NCI-H187 (cell line): Measurements from ENCODE around the gene GON7.
"Not testable (repeated sequence)": the region's sequence is repeated elsewhere in the genome, so short reads cannot be mapped to it uniquely, and the experiment has no call there.

Source experiments
- DNase-seq, 2 experiments: peaks; one replicate each; lab custom pipeline; 2025; lab: John Stamatoyannopoulos, UW

GON7 gene

GRCh38 chr14:93199031-93199430 lies 7.8 kb downstream of the GON7 start:
- no peak for DNase-seq

- no peak for DNase-seq
These were observed 11.4 kb downstream of the GON7 start for GRCh38 chr14:93195316-93195999.

- no peak for DNase-seq
These were observed 19.9 kb downstream of the GON7 start for GRCh38 chr14:93186956-93187355.

GRCh38 chr14:93186466-93186865 lies 20.4 kb downstream of the GON7 start:
- DNase-seq: no peak

GRCh38 chr14:93185349-93185720 lies 21.5 kb downstream of the GON7 start:
- DNase-seq: no peak

GRCh38 chr14:93184391-93185348 lies 22.2 kb downstream of the GON7 start, which contains the start of the genes LYSET and MOAP1:
LYSET (plus strand) TSS chr14:93185317; CDS start chr14:93185406, 89 bp downstream.
MOAP1 (minus strand) TSS chr14:93184897; CDS start chr14:93184242, 655 bp downstream.
- DNase-seq: peak; percentile 63 to 84

GRCh38 chr14:93183596-93184317 lies 23.1 kb downstream of the GON7 start:
- DNase-seq: no peak

- DNase-seq: no peak
These were observed 31.4 kb downstream of the GON7 start for GRCh38 chr14:93175492-93175891.

GRCh38 chr14:93174731-93175130 lies 32.1 kb downstream of the GON7 start:
- not testable (repeated sequence) for DNase-seq

GRCh38 chr14:93173943-93174395 lies 32.9 kb downstream of the GON7 start:
- DNase-seq: no peak

GRCh38 chr14:93171376-93171775 lies 35.5 kb downstream of the GON7 start:
- DNase-seq: no peak

GRCh38 chr14:93170141-93170540 lies 36.7 kb downstream of the GON7 start:
- not testable (repeated sequence) for DNase-seq

GRCh38 chr14:93169619-93170018 lies 37.2 kb downstream of the GON7 start:
- not testable (repeated sequence) for DNase-seq

- not testable (repeated sequence) for DNase-seq
These were observed 38.3 kb downstream of the GON7 start for GRCh38 chr14:93168610-93169009.

GRCh38 chr14:93165271-93166265 lies 41.3 kb downstream of the GON7 start:
- DNase-seq: not testable (repeated sequence)

- no peak for DNase-seq
These were observed 43.3 kb downstream of the GON7 start for GRCh38 chr14:93163564-93163963.

- no peak for DNase-seq
These were observed 45.4 kb downstream of the GON7 start for GRCh38 chr14:93161411-93161940.

GRCh38 chr14:93160353-93160801 lies 46.5 kb downstream of the GON7 start:
- DNase-seq: no peak

GRCh38 chr14:93159625-93160352 lies 47.1 kb downstream of the GON7 start:
- not testable (repeated sequence) for DNase-seq

GRCh38 chr14:93158349-93158748 lies 48.5 kb downstream of the GON7 start:
- DNase-seq: not testable (repeated sequence)
